MM.1S (cell line): Measurements from ENCODE around the gene MEGF11.

Experiments used
- DNase-seq: peaks from one replicate; pipeline ENCODE4 v3.0.0-alpha.2; 2015
- H2AFZ ChIP-seq: fragments of 300-600 bp; sonication (generic); 2 replicates; pipeline ENCODE4 v1.6.0; 2016; ENCODE audit warnings: antibody characterized with exemption, low read length
- H3F3A ChIP-seq: fragments of 300-600 bp; sonication (generic); 2 replicates; pipeline ENCODE4 v1.6.1; 2016; ENCODE audit warnings: mild to moderate bottlenecking, antibody characterized with exemption, low read length, moderate library complexity, mixed read lengths; ENCODE audit not compliant: insufficient read depth
- H3K27ac ChIP-seq: fragments of 300-600 bp; sonication (generic); 2 replicates; pipeline ENCODE4 v1.5.1; 2016; ENCODE audit warnings: mild to moderate bottlenecking, low read length
- H3K27me3 ChIP-seq: fragments of 300-600 bp; sonication (generic); replicated peaks from 2 replicates; pipeline ENCODE4 v1.6.0; 2016; ENCODE audit warnings: low read length; ENCODE audit not compliant: insufficient read depth
- H3K36me3 ChIP-seq: fragments of 300-600 bp; sonication (generic); replicated peaks from 2 replicates; pipeline ENCODE4 v1.6.1; 2016; ENCODE audit warnings: mild to moderate bottlenecking, low read length, mixed read lengths; ENCODE audit not compliant: insufficient read depth
- H3K4me1 ChIP-seq: fragments of 300-600 bp; sonication (generic); 2 replicates; pipeline ENCODE4 v1.6.1; 2016; ENCODE audit warnings: low read length, mixed read lengths
- H3K4me2 ChIP-seq: fragments of 300-600 bp; sonication (generic); 2 replicates; pipeline ENCODE4 v1.6.0; 2016; ENCODE audit warnings: low read depth, low read length
- H3K4me3 ChIP-seq: fragments of 300-600 bp; sonication (generic); 2 replicates; pipeline ENCODE4 v1.5.1; 2016; ENCODE audit warnings: low read length, mixed read lengths
- H3K79me2 ChIP-seq: fragments of 300-600 bp; sonication (generic); 2 replicates; pipeline ENCODE4 v1.6.1; 2016; ENCODE audit warnings: mixed run types, low read length, mixed read lengths
- H3K9ac ChIP-seq: fragments of 300-600 bp; sonication (generic); 2 replicates; pipeline ENCODE4 v1.6.1; 2016; ENCODE audit warnings: low read length, mixed read lengths
- H3K9me2 ChIP-seq: fragments of 300-600 bp; sonication (generic); replicated peaks from 2 replicates; pipeline ENCODE4 v1.6.1; 2016; ENCODE audit warnings: mild to moderate bottlenecking, low read length, mixed read lengths; ENCODE audit not compliant: insufficient read depth
- H3K9me3 ChIP-seq: fragments of 300-600 bp; sonication (generic); replicated peaks from 2 replicates; pipeline ENCODE4 v1.6.1; 2016; ENCODE audit warnings: mild to moderate bottlenecking, low read length, mixed read lengths; ENCODE audit not compliant: insufficient read depth
- H4K20me1 ChIP-seq: fragments of 300-600 bp; sonication (generic); 2 replicates; pipeline ENCODE4 v1.6.1; 2016; ENCODE audit warnings: mild to moderate bottlenecking, low read length, moderate library complexity, mixed read lengths; ENCODE audit not compliant: insufficient read depth
- CTCF ChIP-seq: fragments of 300-600 bp; sonication (generic); IDR thresholded peaks from 2 replicates; pipeline ENCODE4 v1.5.1; 2016; ENCODE audit warnings: antibody characterized with exemption, low read length, mixed read lengths
- EZH2 ChIP-seq: fragments of 300-600 bp; sonication (generic); optimal IDR thresholded peaks from 2 replicates; pipeline ENCODE3; 2017; ENCODE audit warnings: low read depth, mild to moderate bottlenecking, antibody characterized with exemption, low read length, mixed read lengths
- EZH2phosphoT487 ChIP-seq: fragments of 300-600 bp; sonication (generic); IDR thresholded peaks from 2 replicates; pipeline ENCODE4 v1.6.1; 2018; ENCODE audit warnings: antibody characterized with exemption, low read length

Gene MEGF11

GRCh38 chr15:65964792-65965433 lies 288.6 kb downstream of the MEGF11 start:
- Histone ChIP-seq H3K9me2 (no peaks in the 10 kb centered on the region), H3F3A (no peaks in the 10 kb centered on the region), H3K9ac (no peak overlapping the region), H3K9me3 (no peaks in the 10 kb centered on the region), H3K79me2 (no peaks in the 10 kb centered on the region), H3K27me3 (no peaks in the 10 kb centered on the region), H4K20me1 (no peaks in the 10 kb centered on the region), H3K27ac (no peak overlapping the region), H3K4me2 (no peak overlapping the region), H3K4me1 (no peaks in the 10 kb centered on the region), H3K36me3 (no peaks in the 10 kb centered on the region), H2AFZ (no peak overlapping the region), H3K4me3 (no peak overlapping the region)
- TF ChIP-seq EZH2phosphoT487 = no peak
- no peak for TF ChIP-seq CTCF
- TF ChIP-seq EZH2 = no peak
- DNase-seq = no peak

DNA sequence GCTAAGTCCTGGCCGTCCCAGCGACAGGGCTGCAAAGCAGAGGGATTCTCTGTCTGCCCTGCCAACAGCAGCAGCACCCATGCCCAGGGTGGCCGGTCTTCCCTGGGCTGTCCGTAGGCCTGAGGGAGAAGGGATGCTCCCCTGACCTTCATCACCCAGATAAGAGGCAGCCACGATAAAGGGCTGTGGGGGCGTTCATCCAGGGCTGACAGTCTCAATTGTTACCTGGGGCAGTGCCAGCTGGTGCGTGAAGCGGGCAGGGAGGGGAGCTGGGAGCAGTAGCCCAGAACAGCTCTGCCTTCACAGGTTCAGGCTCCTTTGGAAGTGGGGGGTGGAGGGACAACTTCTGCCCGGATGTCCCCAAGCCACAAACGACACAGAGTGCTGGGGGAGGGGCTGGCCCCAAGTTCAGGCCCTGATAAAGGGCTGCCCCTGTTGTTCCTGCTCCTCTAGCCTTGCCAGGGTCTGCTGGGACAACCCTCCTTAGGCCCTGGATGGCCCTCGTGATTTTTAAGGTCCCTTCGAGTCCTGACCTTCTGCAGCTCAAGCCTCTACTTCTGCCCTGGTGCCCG lies 289.6 kb downstream of the MEGF11 start:
- Histone ChIP-seq H3K4me2 (no peak overlapping the region), H3K9me2 (no peaks in the 10 kb centered on the region), H3K27ac (no peak overlapping the region), H3K4me1 (no peaks in the 10 kb centered on the region), H3K9me3 (no peaks in the 10 kb centered on the region), H3F3A (no peaks in the 10 kb centered on the region), H3K27me3 (no peaks in the 10 kb centered on the region), H2AFZ (no peak overlapping the region), H3K9ac (no peak overlapping the region), H3K36me3 (no peaks in the 10 kb centered on the region), H4K20me1 (no peaks in the 10 kb centered on the region), H3K4me3 (no peak overlapping the region), H3K79me2 (no peaks in the 10 kb centered on the region)
- DNase-seq = no peak
- TF ChIP-seq EZH2phosphoT487 (no peak), CTCF (no peak), EZH2 (no peak)

DNA sequence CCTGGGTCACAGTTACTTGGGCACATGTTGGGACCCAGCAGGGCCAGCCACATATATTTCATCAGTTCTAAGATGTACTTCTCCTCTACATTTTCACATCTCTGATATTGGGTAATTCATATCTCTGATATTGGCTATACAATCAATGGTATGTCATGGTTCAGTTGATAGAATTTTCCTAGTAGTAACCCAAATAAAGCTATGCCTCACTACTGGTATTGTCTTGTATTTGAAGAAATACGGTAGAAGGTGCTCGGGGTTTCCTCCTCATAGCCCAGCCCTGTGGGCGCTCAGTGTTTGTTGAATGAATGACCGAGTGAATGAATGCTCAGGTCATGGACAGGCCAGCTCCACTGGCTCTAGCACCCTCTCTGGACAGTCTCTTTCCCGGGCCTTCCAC lies 290.2 kb downstream of the MEGF11 start:
- H3K79me2 ChIP-seq = no peaks in the 10 kb centered on the region
- H2AFZ ChIP-seq = no peak overlapping the region
- H3K27ac ChIP-seq = no peak overlapping the region
- H3K4me3 ChIP-seq = no peak overlapping the region
- no peaks in the 10 kb centered on the region for H3F3A ChIP-seq
- no peaks in the 10 kb centered on the region for H3K36me3 ChIP-seq
- no peak overlapping the region for H3K9ac ChIP-seq
- H3K9me2 ChIP-seq = no peaks in the 10 kb centered on the region
- no peaks in the 10 kb centered on the region for H3K4me1 ChIP-seq
- H3K27me3 ChIP-seq = no peaks in the 10 kb centered on the region
- H3K9me3 ChIP-seq = no peaks in the 10 kb centered on the region
- no peaks in the 10 kb centered on the region for H4K20me1 ChIP-seq
- H3K4me2 ChIP-seq = no peak overlapping the region
- no peak for DNase-seq
- no peak for TF ChIP-seq EZH2phosphoT487
- no peak for TF ChIP-seq CTCF
- no peak for TF ChIP-seq EZH2
